HUDEP-2 (cell line): ENCODE results near the gene LATS1.
"Not testable (repeated sequence)": the region's sequence is repeated elsewhere in the genome, so short reads cannot be mapped to it uniquely, and the experiment has no call there.

Experiments used
- DNase-seq, 76 experiments: peaks; one replicate each; lab custom pipeline; 2025; ENCODE audit not compliant: unreplicated experiment in 76 of 76; lab: John Stamatoyannopoulos, UW

LATS1 gene

DNA sequence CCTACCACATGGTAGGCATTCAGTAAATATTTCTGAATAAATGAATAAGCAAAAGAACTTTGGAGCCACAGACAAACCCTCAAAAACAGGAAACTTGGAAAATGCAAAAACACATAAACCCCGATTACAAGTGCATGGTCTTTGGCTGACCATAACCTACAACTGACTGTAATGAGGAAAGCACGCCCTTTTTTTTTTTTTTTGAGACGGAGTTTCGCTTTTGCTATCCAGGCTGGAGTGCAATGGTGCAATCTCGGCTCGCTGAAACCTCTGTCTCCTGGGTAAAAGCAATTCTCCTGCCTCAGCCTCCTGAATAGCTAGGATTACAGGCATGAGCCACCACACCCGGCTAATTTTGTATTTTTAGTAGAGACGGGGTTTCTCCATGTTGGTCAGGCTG lies 11.9 kb upstream of the LATS1 start:
- DNase-seq = no peak

DNA sequence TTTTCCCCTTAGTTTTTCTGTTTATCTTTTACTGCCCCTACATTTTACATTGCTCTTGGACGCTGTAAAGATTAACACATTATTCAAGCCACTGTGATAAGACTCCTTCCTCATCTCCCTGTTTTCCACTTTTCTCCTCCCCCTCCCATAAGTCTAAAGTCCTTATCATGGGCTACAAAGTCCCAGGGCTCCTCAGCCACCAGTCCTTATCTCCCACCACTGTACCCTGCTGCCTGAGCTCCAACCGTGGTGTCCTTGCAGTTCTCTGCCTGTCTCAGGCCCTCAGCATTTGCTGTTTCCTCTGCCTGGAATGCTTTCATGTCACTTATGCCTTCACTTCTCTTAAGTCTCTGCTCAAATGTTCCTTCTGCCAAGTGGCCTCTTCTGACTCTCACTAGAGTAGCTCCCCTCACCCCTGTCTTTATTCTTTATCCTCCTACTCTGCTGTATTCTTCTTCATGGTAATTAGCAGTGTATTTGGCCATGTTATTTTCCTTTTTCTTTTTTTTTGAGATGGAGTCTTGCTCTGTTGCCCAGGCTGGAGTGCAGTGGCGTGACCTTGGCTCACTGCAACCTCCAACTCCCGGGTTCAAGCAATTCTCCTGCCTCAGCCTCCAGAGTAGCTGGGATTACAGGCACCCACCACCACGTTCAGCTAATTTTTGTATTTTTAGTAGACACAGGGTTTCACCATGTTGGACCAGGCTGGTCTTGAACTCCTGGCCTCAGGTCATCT lies 10.8 kb upstream of the LATS1 start:
- DNase-seq = peak in 75 of 76 experiments; percentile 25 to 91 (median 75)

DNA sequence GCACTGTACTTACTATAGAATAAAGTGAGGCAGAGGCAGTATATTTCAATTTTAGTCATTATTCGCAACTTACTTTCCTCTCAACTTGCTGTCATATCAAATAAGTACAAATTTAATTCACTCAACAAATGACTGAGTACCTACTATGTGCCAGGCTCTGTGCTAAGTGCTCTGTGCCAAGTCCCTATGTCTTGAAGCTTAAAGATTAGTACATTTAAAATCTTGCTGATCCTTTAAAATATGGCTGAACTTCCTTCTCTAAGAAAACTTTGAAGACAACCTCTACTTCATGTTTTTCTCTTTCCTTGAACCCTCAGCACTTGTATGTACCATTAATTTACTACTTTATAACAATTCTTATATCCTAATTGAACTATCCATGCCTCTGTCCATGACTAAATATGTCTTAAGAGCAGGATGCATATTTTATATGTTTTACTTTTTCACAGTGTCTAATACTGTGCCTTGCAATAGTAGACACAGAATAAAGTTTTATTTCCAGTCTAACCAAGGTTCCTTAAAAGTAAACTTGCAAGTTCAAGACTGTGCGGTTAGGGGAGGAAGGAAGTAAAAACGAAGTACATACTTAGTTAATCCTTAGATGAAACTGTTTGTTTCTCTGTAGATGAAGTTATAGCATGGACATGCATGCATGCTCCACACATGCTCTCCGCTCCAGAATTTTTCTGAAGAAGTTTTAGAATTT lies 10.0 kb upstream of the LATS1 start:
- DNase-seq = peak in 4 of 76 experiments; percentile 54 to 61 (median 57)

DNA sequence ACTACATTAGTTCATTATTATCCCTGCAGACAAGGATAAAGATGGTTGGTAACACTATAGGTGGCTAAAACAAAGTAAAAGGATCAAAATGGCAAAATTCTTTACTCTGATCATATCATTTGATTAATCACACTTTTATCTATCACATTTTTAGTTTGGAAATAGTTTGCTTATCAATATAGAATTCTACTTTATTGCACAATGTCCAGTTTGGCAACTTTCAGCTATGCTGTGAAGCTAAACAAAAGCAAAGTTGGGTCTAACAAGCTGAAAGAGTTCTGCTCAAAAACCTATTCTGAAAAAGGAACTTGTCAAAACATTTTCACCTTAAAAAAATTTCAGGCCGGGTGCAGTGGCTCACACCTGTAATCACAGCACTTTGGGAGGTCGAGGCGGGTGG lies 7.9 kb upstream of the LATS1 start:
- DNase-seq = no peak

DNA sequence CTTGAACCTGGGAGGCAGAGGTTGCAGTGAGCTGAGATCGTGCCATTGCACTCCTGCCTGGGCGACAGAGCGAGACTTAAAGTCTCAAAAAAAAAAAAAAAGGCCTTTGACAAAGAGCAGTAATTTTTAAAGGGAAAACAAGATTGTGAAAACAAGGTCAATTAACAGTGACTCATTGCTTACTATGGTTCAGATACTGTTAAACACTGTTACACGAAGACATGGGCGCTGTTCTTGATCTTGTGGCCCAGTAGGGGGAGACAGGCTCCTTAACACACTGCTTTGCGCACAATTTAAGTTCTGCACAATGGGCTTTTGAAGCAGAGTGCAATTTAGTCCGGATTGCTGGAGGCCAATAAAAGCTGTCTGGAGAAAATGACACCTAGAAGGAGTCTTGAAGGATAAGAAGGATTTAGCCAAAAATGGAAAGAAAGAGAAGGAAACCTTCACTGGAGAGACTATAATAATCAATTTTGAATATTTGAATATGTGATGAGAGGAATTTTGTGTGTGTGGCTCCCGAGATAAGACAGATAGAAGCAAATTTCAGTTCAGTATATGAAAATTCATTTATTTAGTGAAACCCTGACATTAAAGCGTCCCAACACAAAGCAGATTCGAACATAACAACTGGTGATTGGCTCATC lies 6.0 kb upstream of the LATS1 start:
- peak in 67 of 76 experiments; percentile 5 to 79 (median 48) for DNase-seq

DNA sequence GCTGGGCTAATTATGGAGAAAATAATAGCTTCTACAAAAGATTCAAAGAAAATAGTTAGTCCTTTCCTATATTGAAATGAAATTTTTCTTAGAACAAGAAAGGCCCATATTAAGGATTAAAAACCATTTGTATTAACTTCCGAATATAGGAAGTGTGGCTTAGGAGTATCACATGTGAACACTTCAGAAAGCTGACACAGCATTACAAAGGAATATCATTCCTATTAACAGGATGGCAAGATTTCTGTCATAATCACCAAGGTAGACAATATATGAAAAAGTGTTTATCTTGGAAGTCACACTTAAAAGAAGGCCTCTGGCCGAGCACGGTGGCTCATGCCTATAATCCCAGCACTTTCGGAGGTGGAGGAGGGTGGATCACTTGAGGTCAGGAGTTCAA lies 5.4 kb upstream of the LATS1 start:
- no peak for DNase-seq

DNA sequence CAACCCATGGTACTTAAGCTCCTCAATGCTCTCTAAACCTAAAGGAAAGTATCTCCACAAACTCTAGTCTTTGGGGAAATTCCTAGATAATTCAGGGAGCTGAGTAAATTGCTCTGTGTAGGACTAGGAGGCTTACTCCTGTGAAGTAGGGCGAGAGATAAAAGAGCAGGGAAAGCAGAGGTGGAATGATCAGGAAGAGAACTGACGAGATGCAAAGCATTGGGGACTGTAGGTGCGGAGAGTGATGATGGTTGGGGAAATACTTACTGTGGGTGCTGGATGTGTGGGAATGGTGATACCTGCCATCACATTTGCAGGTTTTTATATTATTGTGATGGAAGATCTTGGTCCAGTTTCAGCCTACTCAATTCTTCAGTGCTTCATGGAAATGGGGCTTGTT lies 1.6 kb upstream of the LATS1 start:
- no peak for DNase-seq

DNA sequence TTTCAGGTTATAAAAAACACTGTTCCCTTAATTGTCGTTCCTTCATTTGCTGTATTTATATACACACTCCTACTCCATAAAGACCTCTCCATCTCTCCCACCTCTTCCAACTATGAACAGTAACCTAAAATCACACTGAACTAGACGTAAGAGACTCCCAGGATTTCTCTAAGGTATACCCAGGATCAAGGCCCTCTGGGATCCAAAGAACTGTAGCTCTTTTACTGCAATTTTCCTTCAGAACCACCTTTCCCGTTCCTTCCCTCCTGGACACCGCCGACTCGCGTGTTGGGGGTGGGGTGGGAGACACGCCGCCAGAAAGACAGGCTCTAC lies 680 bp downstream of the LATS1 start:
- DNase-seq = no peak

DNA sequence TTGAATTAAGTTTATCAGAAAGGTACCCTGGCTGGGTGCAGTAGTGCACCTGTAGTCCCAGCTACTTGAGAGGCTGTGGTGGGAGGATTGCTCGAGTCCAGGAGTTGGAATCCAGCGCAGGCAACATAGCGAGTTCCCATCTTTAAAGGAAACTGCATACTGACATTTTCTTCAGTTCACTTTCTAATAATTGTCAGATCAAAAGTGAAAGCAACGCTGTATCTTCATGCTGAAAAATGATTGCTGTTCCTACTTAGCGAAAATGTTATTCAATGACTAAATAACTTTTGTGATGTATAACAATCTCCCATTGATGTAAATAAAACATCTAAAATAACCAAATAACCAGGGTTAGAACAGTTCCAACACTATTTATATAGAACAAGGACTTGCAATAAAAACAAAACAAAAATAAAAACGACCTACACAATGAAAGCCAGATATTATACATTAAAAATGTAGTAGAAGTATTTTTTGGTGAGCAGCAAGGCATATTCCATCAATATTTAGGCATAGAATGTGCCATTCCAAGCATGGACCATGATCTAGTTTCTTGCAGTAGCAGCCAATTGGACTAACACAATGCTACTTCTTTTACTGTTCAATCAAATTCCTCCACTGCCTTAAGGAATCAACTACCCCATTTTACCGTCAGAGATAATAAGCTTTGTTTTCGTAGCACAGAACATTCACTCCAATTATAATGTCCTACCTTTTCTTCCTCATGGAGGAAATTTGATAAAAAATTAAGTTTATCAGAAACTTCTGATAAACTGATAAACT lies 1.5 kb downstream of the LATS1 start:
- peak in 3 of 76 experiments; percentile 11 to 40 (median 18) for DNase-seq

DNA sequence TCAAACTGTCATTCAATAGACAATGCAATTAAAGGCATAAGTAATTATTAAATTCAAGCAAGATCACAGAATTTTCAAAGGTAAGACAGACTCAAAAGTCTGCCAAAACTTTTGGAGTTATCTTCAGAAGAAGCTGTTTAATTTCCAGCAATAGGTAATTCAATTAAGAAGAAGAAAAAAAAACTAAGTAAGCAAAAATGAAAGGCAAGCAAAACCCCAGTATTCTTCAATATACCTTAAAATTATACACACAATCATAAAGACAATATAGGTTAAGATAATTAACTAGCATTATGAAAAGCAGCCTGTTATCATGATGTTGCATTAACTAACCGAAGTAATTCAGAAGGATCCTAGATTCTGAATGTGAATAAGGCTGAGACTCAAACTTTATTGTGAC lies 3.5 kb downstream of the LATS1 start:
- DNase-seq = no peak

DNA sequence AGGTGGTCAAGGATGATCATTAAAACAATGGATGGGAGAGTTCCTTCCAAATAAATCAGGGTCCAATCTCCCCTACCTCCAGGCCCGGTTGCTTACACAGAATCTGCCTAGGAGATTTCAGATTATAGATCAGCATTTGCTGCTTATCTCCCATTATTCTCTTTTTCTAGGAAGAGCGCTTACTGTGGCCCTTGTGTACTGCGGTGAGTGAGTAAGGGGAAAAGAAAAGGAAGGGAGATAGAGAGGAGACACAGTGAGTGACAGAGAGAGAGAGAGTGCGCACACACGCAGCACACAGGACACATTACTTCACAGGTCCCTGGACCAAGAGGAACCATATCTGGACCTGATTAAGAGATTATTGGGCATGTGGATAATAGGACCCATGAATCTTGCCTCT lies 6.2 kb downstream of the LATS1 start:
- no peak for DNase-seq

DNA sequence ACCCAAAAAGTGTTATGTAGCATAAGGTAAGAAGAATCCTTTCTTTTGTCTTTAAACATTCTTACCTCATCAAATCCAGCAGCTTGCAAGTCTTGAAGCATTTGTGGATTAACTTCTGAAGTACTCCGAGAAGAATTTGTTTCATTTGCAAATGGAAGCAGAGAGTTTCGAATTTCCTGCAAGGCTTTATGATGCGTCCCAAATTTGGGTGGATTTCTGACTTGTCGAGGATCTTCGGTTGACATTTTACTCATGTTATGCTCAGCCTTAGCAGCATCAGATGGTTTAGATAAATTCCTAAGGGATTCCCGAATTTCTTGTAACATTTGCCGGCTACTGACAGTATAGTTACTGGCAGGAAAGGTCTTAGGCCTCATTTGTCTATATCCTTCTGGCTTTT lies 16.2 kb downstream of the LATS1 start:
- no peak for DNase-seq

DNA sequence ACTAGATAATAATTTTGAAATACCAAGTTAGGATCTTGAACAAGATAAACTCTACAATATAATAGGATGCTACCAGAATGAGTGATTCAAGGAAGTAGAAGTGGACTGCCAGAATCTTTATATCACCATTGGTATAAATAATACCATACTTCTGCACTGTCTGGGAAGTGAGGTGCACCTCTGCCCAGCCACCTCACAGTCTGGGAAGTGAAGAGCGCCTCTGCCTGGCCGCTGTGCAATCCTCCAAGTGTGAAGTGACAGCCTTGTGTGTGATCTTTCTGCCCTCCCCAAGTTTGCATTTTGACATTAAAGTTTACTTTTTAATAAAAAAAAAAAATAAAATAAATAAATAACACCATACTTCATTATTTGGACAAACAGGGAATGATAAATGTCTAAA lies 18.8 kb downstream of the LATS1 start:
- DNase-seq = peak in 11 of 76 experiments; percentile 8 to 23 (median 12)

DNA sequence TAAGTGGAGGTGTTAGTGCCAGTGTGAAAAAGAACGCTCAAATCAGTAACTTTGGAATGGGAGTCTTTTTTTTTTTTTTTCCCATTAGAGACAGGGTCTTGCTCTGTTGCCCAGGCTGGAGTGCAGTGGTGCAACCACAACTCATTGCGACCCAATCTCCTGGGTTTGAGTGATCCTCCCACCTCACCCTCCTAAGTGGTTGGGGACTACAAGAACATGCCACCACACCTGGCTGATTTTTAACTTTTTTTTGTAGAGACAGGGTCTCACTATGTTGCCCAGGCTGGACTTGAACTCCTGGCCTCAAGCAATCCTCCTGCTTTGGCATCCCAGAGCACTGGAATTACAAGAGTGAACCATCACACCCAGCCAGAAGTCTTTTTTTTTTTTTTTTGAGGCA lies 19.7 kb downstream of the LATS1 start:
- no peak for DNase-seq

DNA sequence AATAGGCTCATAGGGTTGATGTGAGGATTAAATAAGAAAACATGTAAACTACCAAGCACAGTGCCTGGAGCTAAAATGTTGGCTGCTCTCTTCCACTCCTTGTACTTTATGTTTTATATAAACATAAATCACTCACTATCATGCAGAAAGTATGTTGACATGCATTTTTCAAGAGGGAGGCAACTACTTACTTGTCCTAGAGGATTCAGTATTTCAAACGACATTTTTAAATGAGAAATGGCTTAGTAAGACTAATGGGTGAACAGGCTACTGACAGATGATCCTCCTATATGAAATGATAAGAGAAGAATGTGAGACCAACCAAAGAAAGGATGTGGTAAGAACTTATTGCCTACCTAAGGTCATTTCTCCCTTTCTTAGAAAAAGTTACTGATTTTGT lies 21.0 kb downstream of the LATS1 start:
- no peak for DNase-seq

DNA sequence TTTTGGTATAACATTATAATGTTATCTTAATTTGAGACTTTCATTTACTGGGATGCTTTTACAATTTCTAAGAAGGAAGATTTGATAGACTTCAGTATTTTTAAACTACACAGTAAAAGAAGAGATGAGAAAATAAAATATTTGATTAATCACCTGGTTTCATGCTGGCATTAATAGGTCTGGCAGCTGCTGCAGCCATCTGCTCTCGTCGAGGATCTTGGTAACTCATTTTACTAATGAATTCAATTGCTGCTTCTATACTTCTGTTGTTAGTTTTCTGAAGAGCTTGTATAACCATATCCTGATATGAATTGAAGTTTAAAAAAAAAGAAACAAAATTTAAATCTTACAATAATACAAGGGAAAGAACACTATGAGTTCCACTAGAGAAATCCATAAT lies 23.0 kb downstream of the LATS1 start:
- no peak for DNase-seq

DNA sequence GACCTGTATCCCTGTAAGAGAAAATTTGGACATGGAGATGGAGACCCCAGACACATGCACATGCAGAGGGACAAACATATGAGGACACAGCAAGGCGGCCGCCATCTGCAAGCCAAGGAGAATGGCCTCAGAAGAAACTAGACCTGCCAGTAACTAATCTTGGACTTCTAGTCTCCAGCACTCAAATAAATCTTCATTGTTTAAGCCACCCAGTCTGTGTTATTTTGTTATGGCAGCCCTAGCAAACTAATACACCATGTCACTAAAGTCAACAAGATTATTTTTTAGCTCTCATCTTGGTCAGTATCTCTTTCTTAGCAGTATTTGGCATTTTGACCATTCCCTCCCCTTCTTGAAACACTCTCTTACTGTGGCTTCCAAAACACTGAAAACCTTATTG lies 26.7 kb downstream of the LATS1 start:
- DNase-seq = no peak

DNA sequence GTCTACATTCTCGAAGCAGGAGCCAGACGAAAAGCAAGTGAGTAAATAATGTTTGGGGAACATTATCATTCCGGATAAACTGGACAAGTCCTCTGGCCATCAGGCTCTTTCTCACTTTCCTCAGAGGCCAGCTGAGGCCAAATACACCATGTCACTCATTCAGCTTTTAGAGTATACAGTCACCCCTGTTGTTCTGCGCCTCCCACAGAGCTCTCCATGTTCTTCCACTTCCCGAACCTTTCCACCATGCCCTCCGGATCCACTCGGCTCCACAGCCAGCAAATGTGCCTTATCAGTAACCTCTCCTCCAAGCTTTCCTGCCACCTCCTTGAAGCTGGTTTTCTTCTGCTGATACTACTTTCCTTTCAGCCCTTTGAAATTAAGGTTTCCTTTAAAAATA lies 31.7 kb downstream of the LATS1 start:
- DNase-seq = no peak

DNA sequence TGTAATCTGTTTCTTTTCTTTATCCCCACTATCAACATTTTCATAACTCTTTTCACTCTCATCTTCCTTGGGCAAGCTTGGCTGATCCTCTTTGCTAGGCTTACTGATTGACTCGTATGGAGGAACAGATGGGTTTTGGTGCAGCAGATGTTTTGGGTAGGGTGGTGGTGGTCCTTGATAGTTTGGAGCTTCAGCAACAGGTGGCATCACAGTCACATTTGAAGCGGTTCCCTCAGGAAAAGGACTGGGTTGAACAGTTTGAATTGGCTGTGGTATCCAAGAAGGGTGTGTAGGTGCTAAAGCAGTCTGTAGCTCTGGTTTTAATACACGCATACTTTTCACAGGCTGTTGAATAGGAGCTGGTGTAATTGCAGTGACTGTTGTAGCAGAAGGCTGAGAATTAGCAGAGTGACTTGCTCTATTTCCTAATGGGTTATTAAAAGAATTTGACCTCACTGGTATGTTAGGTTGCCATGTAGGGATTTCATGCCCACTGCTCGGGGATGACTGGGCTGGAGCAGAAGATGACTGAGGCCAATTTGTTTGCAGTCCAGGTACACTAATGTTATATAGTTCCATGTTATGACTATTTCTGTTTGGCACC lies 34.5 kb downstream of the LATS1 start:
- DNase-seq = no peak

DNA sequence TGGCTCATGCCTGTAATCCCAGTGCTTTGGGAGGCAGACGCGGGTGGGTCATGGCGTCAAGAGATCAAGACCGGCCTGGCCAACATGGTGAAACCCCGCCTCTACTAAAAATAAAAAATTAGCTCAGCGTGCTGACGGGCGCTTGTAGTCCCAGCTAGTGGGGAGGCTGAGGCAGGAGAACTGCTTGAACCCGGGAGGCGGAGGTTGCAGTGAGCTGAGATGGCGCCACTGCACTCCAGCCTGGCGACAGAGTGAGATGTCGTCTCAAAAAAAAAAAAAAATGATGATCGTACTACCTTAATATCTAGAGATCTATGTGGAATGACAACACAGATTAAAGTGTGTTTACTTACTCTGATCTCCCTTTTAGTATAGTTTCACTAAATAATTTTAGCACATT lies 36.1 kb downstream of the LATS1 start:
- not testable (repeated sequence) for DNase-seq

DNA sequence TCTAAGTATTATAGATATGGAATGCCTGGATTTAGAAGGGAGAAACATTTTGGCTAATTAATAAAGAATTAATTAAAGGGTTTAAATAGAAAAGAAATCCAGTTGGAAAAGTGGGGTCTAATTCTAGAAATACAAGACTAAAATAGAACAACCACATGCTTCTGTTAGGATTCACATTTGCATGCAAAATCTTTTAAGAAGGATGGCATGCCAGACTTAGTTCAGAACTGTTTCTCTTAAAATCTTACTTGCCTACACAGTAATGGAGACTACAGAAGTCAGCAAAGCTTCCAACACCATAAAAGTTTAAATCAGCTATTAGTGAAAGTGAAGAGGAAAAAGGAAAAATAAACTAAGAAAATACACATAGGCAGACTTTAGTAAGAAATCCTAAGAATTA lies 36.7 kb downstream of the LATS1 start:
- no peak for DNase-seq
